IMR-90 (cell line): ENCODE results near the gene GDF15.

Experiments used
- POLR2A ChIP-seq: IDR thresholded peaks from 2 replicates; pipeline ENCODE4 v1.6.1; 2012; ENCODE audit warnings: mild to moderate bottlenecking, low read depth, low read length
- RAD21 ChIP-seq: IDR thresholded peaks from 2 replicates; pipeline ENCODE4 v1.6.1; 2012; ENCODE audit warnings: low read length, improper control_type of control experiment
- RCOR1 ChIP-seq: IDR thresholded peaks from 2 replicates; pipeline ENCODE4 v1.6.1; 2012; ENCODE audit warnings: mild to moderate bottlenecking, low read length, improper control_type of control experiment; ENCODE audit not compliant: insufficient replicate concordance
- SMC3 ChIP-seq: fragments of 150-350 bp; IDR thresholded peaks from 2 replicates; pipeline ENCODE4 v1.6.1; 2016; ENCODE audit warnings: low read depth, mild to moderate bottlenecking, antibody characterized with exemption, low read length, moderate library complexity
- TF ChIP-seq, protein P1 (sequence below): fragments of 150-350 bp; IDR thresholded peaks from 2 replicates; pipeline ENCODE4 v1.6.1; 2017; ENCODE audit warnings: mild to moderate bottlenecking, antibody characterized with exemption, low read length, low read depth
- TF ChIP-seq, protein P2 (sequence below): conservative IDR thresholded peaks from 2 replicates; pipeline ENCODE4 v1.5.1; 2012; ENCODE audit warnings: mild to moderate bottlenecking, low read depth, low read length, improper control_type of control experiment
- TF ChIP-seq, protein P3 (sequence below): fragments of 150-350 bp; IDR thresholded peaks from 2 replicates; pipeline ENCODE4 v1.6.1; 2016; ENCODE audit warnings: low read depth, mild to moderate bottlenecking, low read length, moderate library complexity, borderline replicate concordance

DNA sequence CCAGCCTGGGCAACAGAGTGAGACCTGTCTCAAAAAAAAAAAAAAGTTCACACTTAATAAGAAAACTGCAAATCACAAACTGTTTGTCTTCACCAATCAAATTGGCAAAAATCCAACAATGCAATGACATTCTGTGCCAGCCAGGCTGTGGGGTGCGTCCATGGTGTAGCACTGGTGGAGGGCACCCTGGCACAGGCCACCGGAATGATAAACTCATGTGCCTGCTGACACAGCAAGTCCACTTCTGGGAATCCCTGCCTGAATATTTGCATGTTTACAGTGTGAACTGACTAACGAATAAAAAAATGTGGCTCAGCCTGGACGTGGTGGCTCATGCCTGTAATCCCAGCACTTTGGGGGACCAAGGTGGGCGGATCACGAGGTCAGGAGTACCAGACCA lies 13.1 kb downstream of the GDF15 start:
- TF ChIP-seq, protein P1, sequence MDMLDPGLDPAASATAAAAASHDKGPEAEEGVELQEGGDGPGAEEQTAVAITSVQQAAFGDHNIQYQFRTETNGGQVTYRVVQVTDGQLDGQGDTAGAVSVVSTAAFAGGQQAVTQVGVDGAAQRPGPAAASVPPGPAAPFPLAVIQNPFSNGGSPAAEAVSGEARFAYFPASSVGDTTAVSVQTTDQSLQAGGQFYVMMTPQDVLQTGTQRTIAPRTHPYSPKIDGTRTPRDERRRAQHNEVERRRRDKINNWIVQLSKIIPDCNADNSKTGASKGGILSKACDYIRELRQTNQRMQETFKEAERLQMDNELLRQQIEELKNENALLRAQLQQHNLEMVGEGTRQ, result no peak
- no peak for TF ChIP-seq RCOR1
- TF ChIP-seq RAD21, result no peak
- TF ChIP-seq, protein P2, sequence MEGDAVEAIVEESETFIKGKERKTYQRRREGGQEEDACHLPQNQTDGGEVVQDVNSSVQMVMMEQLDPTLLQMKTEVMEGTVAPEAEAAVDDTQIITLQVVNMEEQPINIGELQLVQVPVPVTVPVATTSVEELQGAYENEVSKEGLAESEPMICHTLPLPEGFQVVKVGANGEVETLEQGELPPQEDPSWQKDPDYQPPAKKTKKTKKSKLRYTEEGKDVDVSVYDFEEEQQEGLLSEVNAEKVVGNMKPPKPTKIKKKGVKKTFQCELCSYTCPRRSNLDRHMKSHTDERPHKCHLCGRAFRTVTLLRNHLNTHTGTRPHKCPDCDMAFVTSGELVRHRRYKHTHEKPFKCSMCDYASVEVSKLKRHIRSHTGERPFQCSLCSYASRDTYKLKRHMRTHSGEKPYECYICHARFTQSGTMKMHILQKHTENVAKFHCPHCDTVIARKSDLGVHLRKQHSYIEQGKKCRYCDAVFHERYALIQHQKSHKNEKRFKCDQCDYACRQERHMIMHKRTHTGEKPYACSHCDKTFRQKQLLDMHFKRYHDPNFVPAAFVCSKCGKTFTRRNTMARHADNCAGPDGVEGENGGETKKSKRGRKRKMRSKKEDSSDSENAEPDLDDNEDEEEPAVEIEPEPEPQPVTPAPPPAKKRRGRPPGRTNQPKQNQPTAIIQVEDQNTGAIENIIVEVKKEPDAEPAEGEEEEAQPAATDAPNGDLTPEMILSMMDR, result no peak
- TF ChIP-seq POLR2A, result no peak
- TF ChIP-seq, protein P3, sequence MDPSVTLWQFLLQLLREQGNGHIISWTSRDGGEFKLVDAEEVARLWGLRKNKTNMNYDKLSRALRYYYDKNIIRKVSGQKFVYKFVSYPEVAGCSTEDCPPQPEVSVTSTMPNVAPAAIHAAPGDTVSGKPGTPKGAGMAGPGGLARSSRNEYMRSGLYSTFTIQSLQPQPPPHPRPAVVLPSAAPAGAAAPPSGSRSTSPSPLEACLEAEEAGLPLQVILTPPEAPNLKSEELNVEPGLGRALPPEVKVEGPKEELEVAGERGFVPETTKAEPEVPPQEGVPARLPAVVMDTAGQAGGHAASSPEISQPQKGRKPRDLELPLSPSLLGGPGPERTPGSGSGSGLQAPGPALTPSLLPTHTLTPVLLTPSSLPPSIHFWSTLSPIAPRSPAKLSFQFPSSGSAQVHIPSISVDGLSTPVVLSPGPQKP, result no peak
- TF ChIP-seq SMC3, result no peak
